BE2C (cell line): Measurements from ENCODE around the gene MSANTD7.
"Not testable (repeated sequence)": the region's sequence is repeated elsewhere in the genome, so short reads cannot be mapped to it uniquely, and the experiment has no call there.

Experiments used
- DNase-seq: peaks from one replicate; pipeline ENCODE4 v3.0.0-alpha.2; 2020
- H3K27me3 ChIP-seq: fragments of 250-450 bp; sonication (Bioruptor Pico); 2 replicates; pipeline ENCODE4 v1.5.1; 2020; ENCODE audit warnings: mild to moderate bottlenecking
- H3K36me3 ChIP-seq: fragments of 250-450 bp; sonication (Bioruptor Pico); 2 replicates; pipeline ENCODE4 v1.5.1; 2020; ENCODE audit warnings: mild to moderate bottlenecking
- H3K4me1 ChIP-seq: fragments of 250-450 bp; sonication (Bioruptor Pico); 2 replicates; pipeline ENCODE4 v1.5.1; 2020
- H3K4me3 ChIP-seq: 2 replicates; pipeline ENCODE4 v1.5.1; 2011; ENCODE audit warnings: low read depth, low read length
- H3K9me3 ChIP-seq: fragments of 250-450 bp; sonication (Bioruptor Pico); 2 replicates; pipeline ENCODE4 v1.5.1; 2020
- CTCF ChIP-seq: IDR thresholded peaks from 2 replicates; pipeline ENCODE4 v1.5.1; 2012; ENCODE audit warnings: mild to moderate bottlenecking, low read depth, low read length

Gene MSANTD7

GRCh38 chr10:14806318-14806717 lies 31.8 kb upstream of the MSANTD7 start:
- Histone ChIP-seq H3K9me3 (no peaks in the 10 kb centered on the region; the same call in 1 of the 2 replicates), H3K4me3 (no peak overlapping the region), H3K4me1 (no peaks in the 10 kb centered on the region), H3K27me3 (no peaks in the 10 kb centered on the region), H3K36me3 (no peaks in the 10 kb centered on the region)
- no peak for DNase-seq
- TF ChIP-seq CTCF: no peak

GRCh38 chr10:14810969-14811953 lies 26.8 kb upstream of the MSANTD7 start:
- no peak for DNase-seq
- no peaks in the 10 kb centered on the region; the same call in 1 of the 2 replicates for H3K9me3 ChIP-seq
- no peaks in the 10 kb centered on the region for H3K36me3 ChIP-seq
- no peaks in the 10 kb centered on the region for H3K27me3 ChIP-seq
- H3K4me3 ChIP-seq: no peak overlapping the region
- H3K4me1 ChIP-seq: no peaks in the 10 kb centered on the region
- peak; percentile 8; the same call in 1 of the 2 replicates for TF ChIP-seq CTCF

- Histone ChIP-seq H3K36me3 (no peaks in the 10 kb centered on the region), H3K9me3 (no peaks in the 10 kb centered on the region), H3K4me3 (no peak overlapping the region), H3K4me1 (no peaks in the 10 kb centered on the region), H3K27me3 (no peaks in the 10 kb centered on the region)
- no peak for TF ChIP-seq CTCF
- no peak for DNase-seq
Measured at GRCh38 chr10:14812271-14812670, 25.8 kb upstream of the MSANTD7 start.

GRCh38 chr10:14815681-14816080 lies 22.4 kb upstream of the MSANTD7 start:
- no peak for TF ChIP-seq CTCF
- H3K27me3 ChIP-seq: no peaks in the 10 kb centered on the region

GRCh38 chr10:14816717-14817116 lies 21.4 kb upstream of the MSANTD7 start:
- H3K27me3 ChIP-seq, H3K4me3 ChIP-seq, DNase-seq, H3K4me1 ChIP-seq, H3K36me3 ChIP-seq, H3K9me3 ChIP-seq: not testable (repeated sequence)

More at GRCh38 chr10:14815681-14816080, 22.4 kb upstream of the MSANTD7 start:
- Histone ChIP-seq H3K4me3 (no peak overlapping the region), H3K9me3 (no peaks in the 10 kb centered on the region), H3K4me1 (no peaks in the 10 kb centered on the region), H3K36me3 (no peaks in the 10 kb centered on the region)
- no peak for DNase-seq

GRCh38 chr10:14820010-14820774 lies 17.9 kb upstream of the MSANTD7 start:
- no peaks in the 10 kb centered on the region for H3K9me3 ChIP-seq
- no peaks in the 10 kb centered on the region; the same call in 1 of the 2 replicates for H3K4me1 ChIP-seq
- no peaks in the 10 kb centered on the region for H3K27me3 ChIP-seq
- no peak for TF ChIP-seq CTCF
- no peaks in the 10 kb centered on the region for H3K36me3 ChIP-seq
- H3K4me3 ChIP-seq: no peak overlapping the region
- DNase-seq: no peak
